Tibial nerve (tissue), 4 donors: ENCODE data around the gene TEX51.

Source experiments
- CTCF ChIP-seq, 5 experiments: fragments of 200-600 bp in 3 of 5; fragments of 450-650 bp in 2 of 5; sonication (generic) in 3 of 5; IDR thresholded peaks; one replicate each; pipeline ENCODE4 v1.5.1; 2016 to 2019; ENCODE audit warnings: antibody characterized with exemption in 5 of 5, mild to moderate bottlenecking in 3 of 5, moderate library complexity in 2 of 5
- EP300 ChIP-seq, 2 donors: sonication (generic); formaldehyde crosslinking; IDR thresholded peaks; one replicate each; pipeline ENCODE4 v1.6.1; 2017; ENCODE audit warnings: antibody characterized with exemption in 2 of 2, mild to moderate bottlenecking in 1 of 2

GRCh38 chr2:126857502-126857901 lies 41.2 kb upstream of the TEX51 start:
- TF ChIP-seq CTCF (IDR thresholded peaks at IDR 0.05) (no peak), EP300 (IDR thresholded peaks at IDR 0.05) (no peak)
